HepG2 (cell line): ENCODE measurements around the gene WDR54. TPM values are rescaled to one million over a fixed set of nuclear protein-coding genes. Genes with fewer than 3 reads are reported as not detected.
A peak's percentile ranks its signal among the peaks of the same experiment; 100 is the strongest.

Source experiments
- AGO2 ChIP-seq: fragments of 200-400 bp; formaldehyde crosslinking; optimal IDR thresholded peaks from 2 replicates; pipeline ENCODE3; 2017; ENCODE audit warnings: mild to moderate bottlenecking, low read depth, low read length, moderate library complexity
- GATA4 ChIP-seq: sonication (generic); IDR thresholded peaks from 2 replicates; pipeline ENCODE4 v1.6.1; 2016; ENCODE audit warnings: antibody characterized with exemption, low read depth, borderline replicate concordance
- HES4 ChIP-seq: sonication (generic); formaldehyde crosslinking; IDR thresholded peaks from 2 replicates; pipeline ENCODE4 v1.9.0; 2021; ENCODE audit warnings: mild to moderate bottlenecking, missing genetic modification reagents, borderline replicate concordance
- POLR2A ChIP-seq, 2 experiments: IDR thresholded peaks; 2 replicates each; pipeline ENCODE4 v1.6.1; 2011; ENCODE audit warnings: low read depth in 2 of 2, low read length in 2 of 2, mild to moderate bottlenecking in 1 of 2, moderate library complexity in 1 of 2; ENCODE audit not compliant: insufficient read depth in 1 of 2
- RXRA ChIP-seq: sonication (generic); formaldehyde crosslinking; IDR thresholded peaks from 2 replicates; pipeline ENCODE4 v1.5.1; 2020; ENCODE audit warnings: missing genetic modification reagents
- ZMYM3 ChIP-seq: sonication (generic); formaldehyde crosslinking; IDR thresholded peaks from 2 replicates; pipeline ENCODE4 v1.5.1; 2020; ENCODE audit warnings: mild to moderate bottlenecking, missing genetic modification reagents
- ZNF775 ChIP-seq: sonication (generic); formaldehyde crosslinking; IDR thresholded peaks from 2 replicates; pipeline ENCODE4 v1.4.0; 2020; ENCODE audit warnings: missing genetic modification reagents, mild to moderate bottlenecking, moderate library complexity, borderline replicate concordance
- polyA plus RNA-seq, 8 experiments: library from polyadenylated mRNA; depleted of rRNA in 3 of 8; stranded (reverse) in 7 of 8; unstranded in 1 of 8; fragments of >200 nt; fragmentation: Illumina TruSeq in 4 of 8; extraction: Trizol in 4 of 8; gene quantifications; 2 replicates each; pipeline versions ENCODE4 v1.2.1 to v1.2.3, GENCODE V29; 2011 to 2016; ENCODE audit warnings: low read depth in 4 of 8, missing spikeins in 1 of 8, mixed read lengths in 1 of 8; ENCODE audit not compliant: insufficient read depth in 1 of 8
- total RNA-seq, 5 experiments: library from RNA; depleted of rRNA; stranded (reverse); fragments of >200 nt; fragmentation: Illumina TruSeq; extraction: Trizol; gene quantifications; 2 replicates each; pipeline ENCODE4 v1.2.3, GENCODE V29; 2016; ENCODE audit warnings: low read depth in 1 of 5
- TF ChIP-seq, protein P1 (sequence below): sonication (generic); formaldehyde crosslinking; IDR thresholded peaks from 2 replicates; pipeline ENCODE4 v1.8.0; 2023; ENCODE audit warnings: mild to moderate bottlenecking, missing genetic modification reagents
- TF ChIP-seq, protein P2 (sequence below): sonication (generic); formaldehyde crosslinking; IDR thresholded peaks from 2 replicates; pipeline ENCODE4 v1.9.0; 2021; ENCODE audit warnings: missing genetic modification reagents, borderline replicate concordance
- TF ChIP-seq, protein P3 (sequence below): sonication (generic); formaldehyde crosslinking; conservative IDR thresholded peaks from 2 replicates; pipeline ENCODE4 v1.4.0; 2020; ENCODE audit warnings: missing genetic modification reagents

Gene WDR54
- total and polyA plus RNA-seq, 2 of the 13 experiments (the other 11 are each of a cell fraction or from before 2014, with no cell fraction given), result 2.0 to 17.3 TPM

DNA sequence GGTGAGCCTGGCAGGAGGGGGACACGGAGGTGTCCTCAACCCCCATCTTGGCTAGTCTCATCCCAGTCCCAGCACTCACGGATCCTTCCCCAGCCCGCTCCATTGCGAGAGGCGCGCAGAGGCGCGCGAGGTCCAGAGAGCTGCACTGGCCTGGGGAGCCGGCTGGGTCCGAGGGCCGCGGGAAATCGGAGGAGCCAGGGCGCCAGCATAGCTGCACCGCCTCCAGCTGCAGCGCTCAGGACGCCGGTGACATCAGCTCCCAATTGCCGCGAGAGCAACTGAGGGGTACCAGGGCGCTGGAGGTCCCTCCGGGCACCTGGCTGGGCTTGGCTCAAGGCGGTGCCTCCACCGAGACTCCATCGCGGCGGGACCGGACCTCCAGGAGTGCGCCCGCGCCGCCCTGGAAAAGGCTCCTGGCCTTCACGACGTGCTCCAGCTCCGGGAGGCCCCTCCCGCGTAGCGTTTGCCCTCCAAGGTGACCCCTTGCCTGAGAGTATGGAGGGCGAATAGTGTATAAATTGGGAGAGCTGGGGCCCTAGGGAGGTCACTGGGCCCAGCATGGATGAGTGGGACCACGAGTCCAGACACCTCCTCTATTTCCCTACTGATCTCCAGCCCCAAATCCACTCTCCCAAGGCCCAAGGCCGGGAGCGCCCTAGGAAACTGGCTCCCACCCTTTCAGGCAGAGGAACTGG lies 14.7 kb downstream of the WDR54 start (continued):
- TF ChIP-seq, protein P1, sequence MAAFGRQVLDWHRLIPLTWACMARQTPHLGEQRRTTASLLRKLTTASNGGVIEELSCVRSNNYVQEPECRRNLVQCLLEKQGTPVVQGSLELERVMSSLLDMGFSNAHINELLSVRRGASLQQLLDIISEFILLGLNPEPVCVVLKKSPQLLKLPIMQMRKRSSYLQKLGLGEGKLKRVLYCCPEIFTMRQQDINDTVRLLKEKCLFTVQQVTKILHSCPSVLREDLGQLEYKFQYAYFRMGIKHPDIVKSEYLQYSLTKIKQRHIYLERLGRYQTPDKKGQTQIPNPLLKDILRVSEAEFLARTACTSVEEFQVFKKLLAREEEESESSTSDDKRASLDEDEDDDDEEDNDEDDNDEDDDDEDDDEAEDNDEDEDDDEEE (CRISPR knock-in tag), result no peak
- TF ChIP-seq RXRA (CRISPR knock-in tag), result no peak
- TF ChIP-seq HES4 (CRISPR knock-in tag), result 0 out of 2 replicates have a peak, but pooled peaks have one; percentile 39
- TF ChIP-seq, protein P2, sequence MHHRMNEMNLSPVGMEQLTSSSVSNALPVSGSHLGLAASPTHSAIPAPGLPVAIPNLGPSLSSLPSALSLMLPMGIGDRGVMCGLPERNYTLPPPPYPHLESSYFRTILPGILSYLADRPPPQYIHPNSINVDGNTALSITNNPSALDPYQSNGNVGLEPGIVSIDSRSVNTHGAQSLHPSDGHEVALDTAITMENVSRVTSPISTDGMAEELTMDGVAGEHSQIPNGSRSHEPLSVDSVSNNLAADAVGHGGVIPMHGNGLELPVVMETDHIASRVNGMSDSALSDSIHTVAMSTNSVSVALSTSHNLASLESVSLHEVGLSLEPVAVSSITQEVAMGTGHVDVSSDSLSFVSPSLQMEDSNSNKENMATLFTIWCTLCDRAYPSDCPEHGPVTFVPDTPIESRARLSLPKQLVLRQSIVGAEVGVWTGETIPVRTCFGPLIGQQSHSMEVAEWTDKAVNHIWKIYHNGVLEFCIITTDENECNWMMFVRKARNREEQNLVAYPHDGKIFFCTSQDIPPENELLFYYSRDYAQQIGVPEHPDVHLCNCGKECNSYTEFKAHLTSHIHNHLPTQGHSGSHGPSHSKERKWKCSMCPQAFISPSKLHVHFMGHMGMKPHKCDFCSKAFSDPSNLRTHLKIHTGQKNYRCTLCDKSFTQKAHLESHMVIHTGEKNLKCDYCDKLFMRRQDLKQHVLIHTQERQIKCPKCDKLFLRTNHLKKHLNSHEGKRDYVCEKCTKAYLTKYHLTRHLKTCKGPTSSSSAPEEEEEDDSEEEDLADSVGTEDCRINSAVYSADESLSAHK (CRISPR knock-in tag), result no peak
- no peak for TF ChIP-seq GATA4
- 0 out of 4 replicates have a peak, but pooled peaks of 1 of the 2 experiments have one; percentile 33 for TF ChIP-seq POLR2A (IDR thresholded peaks at IDR 0.05; ENCODE audit: insufficient read depth in 1 of 2, low read depth in 2 of 2, low read length in 2 of 2)
- TF ChIP-seq ZMYM3 (CRISPR knock-in tag), result no peak
- peak; percentile 99 for TF ChIP-seq AGO2
- no peak for TF ChIP-seq ZNF775 (CRISPR knock-in tag)
- TF ChIP-seq, protein P3, sequence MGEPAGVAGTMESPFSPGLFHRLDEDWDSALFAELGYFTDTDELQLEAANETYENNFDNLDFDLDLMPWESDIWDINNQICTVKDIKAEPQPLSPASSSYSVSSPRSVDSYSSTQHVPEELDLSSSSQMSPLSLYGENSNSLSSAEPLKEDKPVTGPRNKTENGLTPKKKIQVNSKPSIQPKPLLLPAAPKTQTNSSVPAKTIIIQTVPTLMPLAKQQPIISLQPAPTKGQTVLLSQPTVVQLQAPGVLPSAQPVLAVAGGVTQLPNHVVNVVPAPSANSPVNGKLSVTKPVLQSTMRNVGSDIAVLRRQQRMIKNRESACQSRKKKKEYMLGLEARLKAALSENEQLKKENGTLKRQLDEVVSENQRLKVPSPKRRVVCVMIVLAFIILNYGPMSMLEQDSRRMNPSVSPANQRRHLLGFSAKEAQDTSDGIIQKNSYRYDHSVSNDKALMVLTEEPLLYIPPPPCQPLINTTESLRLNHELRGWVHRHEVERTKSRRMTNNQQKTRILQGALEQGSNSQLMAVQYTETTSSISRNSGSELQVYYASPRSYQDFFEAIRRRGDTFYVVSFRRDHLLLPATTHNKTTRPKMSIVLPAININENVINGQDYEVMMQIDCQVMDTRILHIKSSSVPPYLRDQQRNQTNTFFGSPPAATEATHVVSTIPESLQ (CRISPR knock-in tag), result no peak
